T-helper 1 cell treated with Interleukin-12 subunit alpha and Interleukin-12 subunit beta and Interleukin-4 antibody, amounts not matched to agents 30 μg/mL and 1 μg/mL, for 36 hours (primary cell): Measurements from ENCODE around the gene RCOR1.
A peak's percentile ranks its signal among the peaks of the same experiment; 100 is the strongest.
"Not testable (repeated sequence)": the region's sequence is repeated elsewhere in the genome, so short reads cannot be mapped to it uniquely, and the experiment has no call there.

Source experiments
- H3K27ac Mint-ChIP-seq: one replicate; pipeline ENCODE4 v1.8.0; 2021; ENCODE audit warnings: mild to moderate bottlenecking, mixed read lengths
- H3K27me3 Mint-ChIP-seq: one replicate; pipeline ENCODE4 v1.8.0; 2021; ENCODE audit warnings: low read depth, mixed read lengths
- H3K36me3 Mint-ChIP-seq: one replicate; pipeline ENCODE4 v1.8.0; 2021; ENCODE audit warnings: low read depth, mixed read lengths
- H3K4me1 Mint-ChIP-seq: one replicate; pipeline ENCODE4 v1.8.0; 2021; ENCODE audit warnings: low read depth, mixed read lengths
- H3K4me3 Mint-ChIP-seq: one replicate; pipeline ENCODE4 v1.8.0; 2021; ENCODE audit warnings: mild to moderate bottlenecking, moderate library complexity, mixed read lengths
- H3K9me3 Mint-ChIP-seq: one replicate; pipeline ENCODE4 v1.8.0; 2021; ENCODE audit warnings: mixed read lengths

RCOR1 gene

GRCh38 chr14:102752239-102752847, 159.9 kb downstream of the RCOR1 start:
- no peaks in the 10 kb centered on the region for H3K27me3 Mint-ChIP-seq

GRCh38 chr14:102754370-102755262, 162.2 kb downstream of the RCOR1 start:
- H3K27ac Mint-ChIP-seq, result no peak overlapping the region
- peaks cover 8% of the 10 kb centered on the region for H3K4me1 Mint-ChIP-seq
- no peak overlapping the region for H3K4me3 Mint-ChIP-seq
- H3K27me3 Mint-ChIP-seq, result no peaks in the 10 kb centered on the region
- H3K36me3 Mint-ChIP-seq, result no peaks in the 10 kb centered on the region
- H3K9me3 Mint-ChIP-seq, result no peaks in the 10 kb centered on the region

More at GRCh38 chr14:102752239-102752847, 159.9 kb downstream of the RCOR1 start:
- Mint-ChIP-seq H3K4me1 (peaks cover 5% of the 10 kb centered on the region), H3K4me3 (no peak overlapping the region), H3K27ac (no peak overlapping the region), H3K9me3 (no peaks in the 10 kb centered on the region), H3K36me3 (no peaks in the 10 kb centered on the region)

- Mint-ChIP-seq H3K4me3 (no peak overlapping the region), H3K9me3 (no peaks in the 10 kb centered on the region), H3K36me3 (no peaks in the 10 kb centered on the region), H3K27ac (no peak overlapping the region), H3K27me3 (no peaks in the 10 kb centered on the region), H3K4me1 (peaks cover 10% of the 10 kb centered on the region)
Observed at GRCh38 chr14:102757646-102758045, 165.2 kb downstream of the RCOR1 start.

GRCh38 chr14:102758087-102758486, 165.6 kb downstream of the RCOR1 start:
- H3K4me3 Mint-ChIP-seq, result no peak overlapping the region
- H3K9me3 Mint-ChIP-seq, result no peaks in the 10 kb centered on the region
- no peaks in the 10 kb centered on the region for H3K27me3 Mint-ChIP-seq
- H3K27ac Mint-ChIP-seq, result no peak overlapping the region
- no peaks in the 10 kb centered on the region for H3K36me3 Mint-ChIP-seq
- H3K4me1 Mint-ChIP-seq, result peaks cover 10% of the 10 kb centered on the region

- Mint-ChIP-seq H3K4me1 (peaks cover 5% of the 10 kb centered on the region), H3K27ac (no peak overlapping the region), H3K36me3 (no peaks in the 10 kb centered on the region), H3K9me3 (no peaks in the 10 kb centered on the region), H3K4me3 (no peak overlapping the region), H3K27me3 (no peaks in the 10 kb centered on the region)
Observed at GRCh38 chr14:102759456-102760187, 167.2 kb downstream of the RCOR1 start.

- Mint-ChIP-seq H3K27ac (no peak overlapping the region), H3K4me3 (no peak overlapping the region), H3K27me3 (no peaks in the 10 kb centered on the region), H3K36me3 (no peaks in the 10 kb centered on the region), H3K4me1 (peaks cover 5% of the 10 kb centered on the region), H3K9me3 (no peaks in the 10 kb centered on the region)
Observed at GRCh38 chr14:102760496-102761193, 168.2 kb downstream of the RCOR1 start.

- Mint-ChIP-seq H3K4me3 (no peak overlapping the region), H3K9me3 (no peaks in the 10 kb centered on the region), H3K4me1 (peaks cover 5% of the 10 kb centered on the region), H3K27me3 (no peaks in the 10 kb centered on the region), H3K27ac (no peak overlapping the region), H3K36me3 (no peaks in the 10 kb centered on the region)
Observed at GRCh38 chr14:102761206-102761605, 168.8 kb downstream of the RCOR1 start.

- H3K4me1 Mint-ChIP-seq, result peaks cover 8% of the 10 kb centered on the region
- no peaks in the 10 kb centered on the region for H3K9me3 Mint-ChIP-seq
- no peaks in the 10 kb centered on the region for H3K27me3 Mint-ChIP-seq
- H3K27ac Mint-ChIP-seq, result no peak overlapping the region
- no peak overlapping the region for H3K4me3 Mint-ChIP-seq
- H3K36me3 Mint-ChIP-seq, result no peaks in the 10 kb centered on the region
Observed at GRCh38 chr14:102764220-102764671, 171.8 kb downstream of the RCOR1 start.

- not testable (repeated sequence) for H3K36me3 Mint-ChIP-seq, H3K4me1 Mint-ChIP-seq, H3K9me3 Mint-ChIP-seq, H3K4me3 Mint-ChIP-seq, H3K27ac Mint-ChIP-seq, H3K27me3 Mint-ChIP-seq
Observed at GRCh38 chr14:102765770-102766169, 173.3 kb downstream of the RCOR1 start.

- Mint-ChIP-seq H3K27me3 (peaks cover 3% of the 10 kb centered on the region), H3K9me3 (no peaks in the 10 kb centered on the region), H3K4me3 (no peak overlapping the region), H3K36me3 (no peaks in the 10 kb centered on the region), H3K27ac (peak overlapping the region; percentile 5), H3K4me1 (peaks cover 13% of the 10 kb centered on the region)
Observed at GRCh38 chr14:102768223-102769048, 176.0 kb downstream of the RCOR1 start.

GRCh38 chr14:102769049-102769327, 176.5 kb downstream of the RCOR1 start:
- Mint-ChIP-seq H3K27me3 (peaks cover 3% of the 10 kb centered on the region), H3K27ac (no peak overlapping the region), H3K4me3 (no peak overlapping the region), H3K36me3 (no peaks in the 10 kb centered on the region), H3K4me1 (peaks cover 13% of the 10 kb centered on the region), H3K9me3 (no peaks in the 10 kb centered on the region)

GRCh38 chr14:102770147-102771123, 178.0 kb downstream of the RCOR1 start:
- Mint-ChIP-seq H3K36me3 (no peaks in the 10 kb centered on the region), H3K9me3 (no peaks in the 10 kb centered on the region), H3K4me3 (no peak overlapping the region), H3K27me3 (peaks cover 3% of the 10 kb centered on the region), H3K4me1 (peaks cover 17% of the 10 kb centered on the region), H3K27ac (peak overlapping the region; percentile 15)

GRCh38 chr14:102771144-102771543, 178.7 kb downstream of the RCOR1 start:
- no peak overlapping the region for H3K27ac Mint-ChIP-seq
- H3K27me3 Mint-ChIP-seq, result peaks cover 3% of the 10 kb centered on the region
- no peak overlapping the region for H3K4me3 Mint-ChIP-seq
- peaks cover 20% of the 10 kb centered on the region for H3K4me1 Mint-ChIP-seq
- H3K9me3 Mint-ChIP-seq, result no peaks in the 10 kb centered on the region
- H3K36me3 Mint-ChIP-seq, result no peaks in the 10 kb centered on the region
